Measurements from ENCODE around the gene MYOM3.

- TF ChIP-seq CTCF (IDR thresholded peaks at IDR 0.05; ENCODE audit: low read depth, low read length, poor library complexity, severe bottlenecking) (no peak), EZH2phosphoT487 (IDR thresholded peaks at IDR 0.05; ENCODE audit: borderline replicate concordance, low read length) (no peak)
These were observed 49.3 kb upstream of the MYOM3 start for GRCh38 chr1:24161270-24161669.

Data from DOHH2 (cell line).